HS-27A (cell line): ENCODE measurements around the gene PRKAR1B.

Source experiments
- DNase-seq: peaks from one replicate; pipeline ENCODE4 v3.0.0-alpha.2; 2012; ENCODE audit warnings: low read depth, missing footprints

The PRKAR1B gene

GRCh38 chr7:518630-519483 is 208.2 kb downstream of the PRKAR1B start:
- DNase-seq: no peak

- no peak for DNase-seq
Observed at GRCh38 chr7:517774-518629, 209.1 kb downstream of the PRKAR1B start.

- no peak for DNase-seq
Observed at GRCh38 chr7:516606-517456, 210.2 kb downstream of the PRKAR1B start.

- DNase-seq: no peak
Observed at GRCh38 chr7:516216-516605, 210.9 kb downstream of the PRKAR1B start.

GRCh38 chr7:515628-516027 is 211.5 kb downstream of the PRKAR1B start:
- DNase-seq: no peak

- no peak for DNase-seq
Observed at GRCh38 chr7:514651-515598, 212.2 kb downstream of the PRKAR1B start.

- DNase-seq: no peak
Observed at GRCh38 chr7:514242-514641, 212.8 kb downstream of the PRKAR1B start.

- no peak for DNase-seq
Observed at GRCh38 chr7:513521-514166, 213.4 kb downstream of the PRKAR1B start.

- DNase-seq: no peak
Observed at GRCh38 chr7:512541-513311, 214.4 kb downstream of the PRKAR1B start.

- no peak for DNase-seq
Observed at GRCh38 chr7:512146-512510, 215.0 kb downstream of the PRKAR1B start.

- no peak for DNase-seq
Observed at GRCh38 chr7:511476-512145, 215.5 kb downstream of the PRKAR1B start.

- DNase-seq: no peak
Observed at GRCh38 chr7:510782-511281, 216.2 kb downstream of the PRKAR1B start.

- no peak for DNase-seq
Observed at GRCh38 chr7:510131-510481, 217.0 kb downstream of the PRKAR1B start.

- DNase-seq: no peak
Observed at GRCh38 chr7:509426-510130, 217.5 kb downstream of the PRKAR1B start.

GRCh38 chr7:508461-509170 is 218.5 kb downstream of the PRKAR1B start:
- DNase-seq: no peak

GRCh38 chr7:507623-508300 is 219.3 kb downstream of the PRKAR1B start:
- DNase-seq: no peak

- no peak for DNase-seq
Observed at GRCh38 chr7:506921-507622, 220.0 kb downstream of the PRKAR1B start.
